CD4-positive, alpha-beta T cell treated with Interleukin-2 at 100 ng/mL for 4 hours (primary cell): ENCODE results near the gene MESD.
A peak's percentile ranks its signal among the peaks of the same experiment; 100 is the strongest.

Source experiments
- DNase-seq: peaks from one replicate; pipeline ENCODE4 v3.0.0-alpha.2; 2020; ENCODE audit warnings: low spot score

The MESD gene

GRCh38 chr15:80934761-80935221 is 54.8 kb downstream of the MESD start:
- no peak for DNase-seq

GRCh38 chr15:80932989-80933388 is 56.6 kb downstream of the MESD start:
- DNase-seq, result no peak

GRCh38 chr15:80932513-80932815 is 57.2 kb downstream of the MESD start:
- DNase-seq, result no peak

- DNase-seq, result no peak
These were observed 57.7 kb downstream of the MESD start for GRCh38 chr15:80931721-80932512.

- no peak for DNase-seq
These were observed 58.4 kb downstream of the MESD start for GRCh38 chr15:80931191-80931590.

- DNase-seq, result no peak
These were observed 59.9 kb downstream of the MESD start for GRCh38 chr15:80929689-80930088.

GRCh38 chr15:80929225-80929624 is 60.4 kb downstream of the MESD start:
- DNase-seq, result no peak

- no peak for DNase-seq
These were observed 63.5 kb downstream of the MESD start for GRCh38 chr15:80926126-80926525.

GRCh38 chr15:80925597-80926059 is 64.0 kb downstream of the MESD start:
- DNase-seq, result no peak

GRCh38 chr15:80924278-80924677 is 65.3 kb downstream of the MESD start:
- DNase-seq, result no peak

GRCh38 chr15:80923668-80924067 is 66.0 kb downstream of the MESD start:
- no peak for DNase-seq

- no peak for DNase-seq
These were observed 67.7 kb downstream of the MESD start for GRCh38 chr15:80921736-80922410.

GRCh38 chr15:80920271-80920699 is 69.3 kb downstream of the MESD start:
- peak; percentile 1 for DNase-seq

- DNase-seq, result no peak
These were observed 71.3 kb downstream of the MESD start for GRCh38 chr15:80918196-80918783.

- no peak for DNase-seq
These were observed 73.6 kb downstream of the MESD start for GRCh38 chr15:80916056-80916455.

- no peak for DNase-seq
These were observed 74.1 kb downstream of the MESD start for GRCh38 chr15:80915472-80915871.

- no peak for DNase-seq
These were observed 76.1 kb downstream of the MESD start for GRCh38 chr15:80913541-80913940.

GRCh38 chr15:80912673-80913072 is 76.9 kb downstream of the MESD start:
- DNase-seq, result no peak

GRCh38 chr15:80911821-80912220 is 77.8 kb downstream of the MESD start:
- no peak for DNase-seq

GRCh38 chr15:80906159-80906766 is 83.4 kb downstream of the MESD start:
- DNase-seq, result no peak

GRCh38 chr15:80904998-80905397 is 84.6 kb downstream of the MESD start:
- no peak for DNase-seq

- no peak for DNase-seq
These were observed 87.3 kb downstream of the MESD start for GRCh38 chr15:80902298-80902801.

- no peak for DNase-seq
These were observed 91.6 kb downstream of the MESD start for GRCh38 chr15:80898040-80898439.
